HG02884 (cell line): Measurements from ENCODE around the gene TM9SF1.
A peak's percentile ranks its signal among the peaks of the same experiment; 100 is the strongest.
"Not testable (repeated sequence)": the region's sequence is repeated elsewhere in the genome, so short reads cannot be mapped to it uniquely, and the experiment has no call there.

Source experiments
- ATAC-seq: cut with Tn5 transposase; IDR thresholded peaks from one replicate; pipeline ENCODE4 v1.9.1; 2021; ENCODE audit warnings: mild to moderate bottlenecking, moderate library complexity; ENCODE audit not compliant: unreplicated experiment

Gene TM9SF1

GRCh38 chr14:24224618-24225071 lies 29.4 kb upstream of the TM9SF1 start:
- no peak for ATAC-seq

- ATAC-seq: not testable (repeated sequence)
Observed at GRCh38 chr14:24222987-24223386, 27.7 kb upstream of the TM9SF1 start.

- ATAC-seq: no peak
Observed at GRCh38 chr14:24219521-24219920, 24.3 kb upstream of the TM9SF1 start.

- no peak for ATAC-seq
Observed at GRCh38 chr14:24219080-24219479, 23.8 kb upstream of the TM9SF1 start.

GRCh38 chr14:24216876-24217275 lies 21.6 kb upstream of the TM9SF1 start:
- not testable (repeated sequence) for ATAC-seq

GRCh38 chr14:24216345-24216699 lies 21.1 kb upstream of the TM9SF1 start:
- ATAC-seq: no peak

GRCh38 chr14:24215495-24216344 lies 20.5 kb upstream of the TM9SF1 start, which contains the start of gene MDP1:
MDP1 (minus strand) TSS chr14:24216066; CDS start chr14:24215955, 111 bp downstream.
- peak; percentile 55 for ATAC-seq

- ATAC-seq: no peak
Observed at GRCh38 chr14:24213866-24214662, 18.8 kb upstream of the TM9SF1 start.

- ATAC-seq: peak; percentile 71
Observed at GRCh38 chr14:24212924-24213865, 18.0 kb upstream of the TM9SF1 start, which contains the start of gene CHMP4A. CHMP4A (minus strand) TSS chr14:24213488; CDS start chr14:24213439, 49 bp downstream.

GRCh38 chr14:24211311-24211710 lies 16.1 kb upstream of the TM9SF1 start:
- no peak for ATAC-seq

- no peak for ATAC-seq
Observed at GRCh38 chr14:24207625-24208024, 12.4 kb upstream of the TM9SF1 start.

- ATAC-seq: no peak
Observed at GRCh38 chr14:24207104-24207551, 11.9 kb upstream of the TM9SF1 start.

- ATAC-seq: no peak
Observed at GRCh38 chr14:24206260-24207103, 11.2 kb upstream of the TM9SF1 start.

- no peak for ATAC-seq
Observed at GRCh38 chr14:24204163-24205146, 9.2 kb upstream of the TM9SF1 start.

- ATAC-seq: not testable (repeated sequence)
Observed at GRCh38 chr14:24203249-24203886, 8.1 kb upstream of the TM9SF1 start.

- not testable (repeated sequence) for ATAC-seq
Observed at GRCh38 chr14:24202538-24202937, 7.3 kb upstream of the TM9SF1 start.

- ATAC-seq: no peak
Observed at GRCh38 chr14:24198814-24199524, 3.7 kb upstream of the TM9SF1 start.
